GM19438 (cell line): ENCODE results near the gene HMX1.

Experiments used
- ATAC-seq: cut with Tn5 transposase; IDR thresholded peaks from one replicate; pipeline ENCODE4 v1.9.1; 2021; ENCODE audit warnings: low read depth; ENCODE audit not compliant: unreplicated experiment

HMX1 gene

DNA sequence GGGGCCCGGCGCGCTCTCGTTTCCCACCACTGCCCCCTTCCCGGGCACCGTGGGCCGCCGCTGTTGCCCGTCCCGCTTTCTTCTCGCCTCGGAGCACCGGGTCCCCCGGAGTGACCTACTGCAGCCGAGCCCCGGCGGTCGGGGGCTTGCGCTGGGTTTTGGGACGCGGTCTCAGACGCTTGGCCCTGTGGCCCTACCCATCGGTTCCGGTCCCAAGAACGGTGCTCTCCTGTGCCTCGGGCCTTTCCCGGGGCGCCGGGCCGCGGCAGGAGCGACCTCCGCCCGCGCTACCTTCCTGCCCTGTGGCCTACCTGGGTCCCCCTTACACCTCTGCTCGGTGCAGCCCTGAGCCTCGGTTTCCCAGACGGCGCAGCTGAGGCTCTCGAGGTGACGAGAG, 21.6 kb upstream of the HMX1 start:
- no peak for ATAC-seq

DNA sequence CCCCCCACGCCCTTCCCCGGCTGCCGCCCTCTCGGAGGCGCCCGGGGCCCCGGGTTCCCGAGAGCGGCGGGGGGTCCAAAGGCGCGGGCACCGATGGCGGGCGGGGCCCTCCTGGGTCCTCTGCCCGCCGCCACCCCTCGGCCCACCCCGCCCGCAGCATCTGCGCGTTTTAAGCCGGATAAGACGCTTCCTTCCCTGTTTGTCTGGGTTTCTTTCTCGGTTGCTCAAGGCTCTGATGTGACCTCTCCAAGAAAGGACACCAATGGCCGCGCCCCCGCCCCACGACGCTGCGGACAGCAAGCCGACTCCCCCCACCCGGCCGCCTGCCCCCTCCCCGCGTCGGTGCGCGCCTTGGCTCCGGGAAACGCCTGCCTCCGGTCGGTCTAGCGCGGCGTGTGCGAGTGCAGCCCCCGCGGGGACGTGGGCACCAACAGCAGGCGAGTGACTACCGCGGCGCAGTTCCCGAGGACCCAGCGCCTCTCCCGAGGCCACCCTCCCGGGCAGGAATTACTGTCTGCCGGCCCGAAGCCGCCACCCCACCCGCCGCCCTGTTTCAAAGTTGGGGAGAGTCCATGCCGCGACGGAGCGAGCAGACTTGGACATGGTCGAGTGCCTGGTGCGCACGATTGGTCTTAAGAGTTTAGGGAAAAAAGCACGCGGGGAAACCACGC, 21.1 kb upstream of the HMX1 start:
- ATAC-seq = no peak

DNA sequence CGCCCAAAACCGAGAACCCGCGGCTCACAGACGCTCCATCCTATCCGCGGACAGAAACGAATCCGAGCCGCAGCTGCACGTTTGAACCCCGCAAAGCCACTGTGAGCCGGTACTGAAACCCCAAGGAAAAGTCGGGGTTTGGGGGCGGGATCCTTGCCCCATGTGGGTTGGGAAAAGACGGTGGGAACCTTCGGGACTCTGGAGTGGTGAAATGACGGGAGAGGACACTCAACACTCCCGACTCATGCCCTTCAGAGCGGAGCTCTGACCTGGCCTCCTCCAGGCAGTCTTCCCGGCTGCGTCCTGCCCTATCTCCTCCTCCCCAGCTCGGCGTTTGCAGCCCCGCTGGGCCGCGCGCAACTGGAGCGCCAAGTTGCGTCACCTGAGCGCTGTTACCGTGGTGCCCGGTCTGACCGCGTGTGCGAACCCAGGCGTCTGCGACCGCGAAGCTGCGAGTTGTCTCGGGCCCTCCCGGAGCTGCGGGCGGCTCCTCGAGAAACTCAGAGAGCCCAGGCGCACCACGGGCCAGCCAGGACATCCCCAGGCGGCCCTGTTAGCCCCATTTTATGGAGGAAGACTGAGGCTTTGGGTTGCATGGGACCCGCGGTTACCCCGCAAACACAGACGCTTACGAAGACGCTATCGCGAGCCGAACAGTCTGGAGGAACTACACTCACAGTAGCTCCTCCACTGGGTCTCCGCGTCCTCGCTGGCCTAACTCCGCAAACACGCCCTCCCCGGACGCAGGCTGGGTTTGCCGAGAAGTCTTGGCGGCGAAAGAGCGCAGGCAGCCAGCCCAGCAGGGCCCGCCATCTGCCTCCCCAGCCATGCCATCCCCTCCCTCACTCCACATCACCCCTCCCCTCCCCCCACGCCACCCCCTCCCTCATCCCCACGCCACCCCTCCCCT, 20.3 kb upstream of the HMX1 start:
- no peak for ATAC-seq

DNA sequence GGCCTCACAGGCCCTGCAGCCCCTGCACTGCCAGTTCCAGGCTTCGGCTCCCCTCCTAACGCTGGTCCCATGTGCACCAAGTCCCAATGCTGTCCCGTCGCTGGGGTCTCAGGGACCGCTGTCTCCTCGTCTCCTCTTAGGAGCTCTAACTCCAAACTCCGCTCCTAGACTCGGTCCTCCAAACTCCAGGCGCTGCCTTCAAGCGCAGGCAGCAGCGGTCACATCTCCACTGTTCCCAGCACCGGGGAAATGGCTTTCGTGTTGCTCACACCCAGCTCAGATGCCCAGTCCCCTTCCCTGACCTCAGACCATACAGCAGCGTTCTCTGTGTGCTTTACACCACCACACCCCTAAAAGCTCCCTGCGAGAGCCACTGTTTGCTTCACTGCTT, 19.6 kb upstream of the HMX1 start:
- ATAC-seq = no peak

DNA sequence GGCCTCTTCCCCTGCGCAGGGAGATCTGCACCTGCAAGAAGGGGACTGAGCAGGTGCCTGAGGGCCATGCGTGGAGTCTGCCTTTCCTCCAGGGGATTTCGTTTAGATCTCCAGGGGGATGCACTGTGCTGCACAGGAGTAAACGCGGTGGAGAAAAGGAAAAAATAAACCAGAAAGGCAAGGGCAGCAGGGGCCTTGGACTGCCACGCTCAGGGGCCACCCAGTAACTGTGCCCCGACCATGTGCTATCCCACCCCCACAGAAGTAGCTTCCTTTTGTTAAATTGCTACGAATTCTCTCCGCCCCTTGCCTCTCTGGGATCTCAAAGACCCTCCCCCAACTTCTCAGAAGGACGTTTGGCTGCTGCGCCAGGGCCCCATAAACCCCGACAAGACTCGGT, 17.2 kb upstream of the HMX1 start:
- no peak for ATAC-seq

DNA sequence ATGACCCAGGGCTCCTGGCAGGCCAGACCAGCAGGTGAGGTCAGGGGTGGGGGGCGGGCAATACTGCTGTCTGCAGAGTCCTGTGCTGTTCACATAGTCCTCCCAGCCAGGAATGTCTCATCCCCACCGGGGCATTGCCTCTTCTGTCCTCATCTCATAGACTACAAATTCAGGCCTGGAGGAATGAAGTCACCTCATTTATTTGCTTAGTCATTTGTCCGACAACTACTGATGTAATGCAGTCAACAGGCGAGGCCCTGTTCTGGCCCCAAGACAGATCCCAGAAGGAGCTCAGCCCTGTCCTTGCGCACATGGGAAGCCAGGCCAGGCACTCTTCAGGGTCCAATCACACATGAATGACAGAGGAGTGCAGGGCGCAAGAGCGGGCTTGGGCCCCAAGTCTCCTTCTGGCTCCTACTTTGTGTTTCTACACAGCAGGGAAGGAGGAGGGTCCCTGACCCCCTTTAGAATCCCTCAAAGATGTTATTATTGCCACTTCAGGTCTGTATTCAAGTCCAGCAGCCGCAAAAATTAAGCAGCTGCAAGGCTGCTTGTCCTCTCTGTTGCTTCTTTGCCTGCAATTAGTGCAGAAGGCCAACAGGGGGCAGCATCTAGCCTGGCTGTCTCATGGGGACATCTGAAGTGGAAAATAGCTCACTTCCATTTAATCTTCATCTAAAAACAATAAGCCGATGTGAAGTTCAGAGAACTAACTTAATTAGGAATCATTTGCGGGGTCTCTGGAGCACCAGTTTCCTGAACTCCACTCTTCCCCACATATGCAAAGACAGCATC, 15.2 kb upstream of the HMX1 start:
- ATAC-seq = no peak

DNA sequence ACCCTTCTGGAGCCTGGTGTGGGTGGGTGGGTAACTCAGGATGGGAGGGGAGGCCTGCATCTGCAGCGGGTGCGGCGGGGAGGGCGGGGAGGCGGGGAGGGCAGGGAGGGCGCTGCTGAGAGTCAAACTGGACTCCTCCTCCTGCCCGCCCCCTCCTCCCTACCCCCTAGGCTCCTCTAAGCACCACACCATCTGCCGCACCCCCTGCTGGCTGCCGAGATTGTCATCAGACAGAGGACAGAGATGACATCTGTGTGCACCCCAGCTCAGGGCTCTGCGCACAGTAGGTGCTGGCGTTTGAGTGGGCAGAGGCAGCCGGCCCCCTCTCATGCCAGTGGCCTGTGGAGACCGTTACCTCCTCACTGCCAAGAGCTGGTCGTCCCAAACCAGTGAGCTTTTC, 10.6 kb upstream of the HMX1 start:
- no peak for ATAC-seq

DNA sequence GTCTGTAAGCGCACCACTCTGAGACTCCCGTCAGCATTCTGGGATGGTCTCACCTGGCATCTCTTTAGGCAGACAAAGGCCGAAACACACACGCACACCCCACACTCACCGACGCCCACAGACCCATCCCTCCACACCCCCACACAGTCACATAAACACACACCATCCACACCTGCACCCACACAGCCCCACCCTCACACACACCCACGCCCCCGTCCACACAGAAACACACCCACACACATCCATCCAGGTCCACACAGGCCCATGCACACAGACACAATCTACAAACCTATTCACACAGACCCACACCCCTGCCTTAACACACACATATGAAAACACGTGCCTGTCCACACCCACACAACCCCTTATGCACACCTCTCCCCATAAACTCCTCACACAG, 9.2 kb upstream of the HMX1 start:
- no peak for ATAC-seq

DNA sequence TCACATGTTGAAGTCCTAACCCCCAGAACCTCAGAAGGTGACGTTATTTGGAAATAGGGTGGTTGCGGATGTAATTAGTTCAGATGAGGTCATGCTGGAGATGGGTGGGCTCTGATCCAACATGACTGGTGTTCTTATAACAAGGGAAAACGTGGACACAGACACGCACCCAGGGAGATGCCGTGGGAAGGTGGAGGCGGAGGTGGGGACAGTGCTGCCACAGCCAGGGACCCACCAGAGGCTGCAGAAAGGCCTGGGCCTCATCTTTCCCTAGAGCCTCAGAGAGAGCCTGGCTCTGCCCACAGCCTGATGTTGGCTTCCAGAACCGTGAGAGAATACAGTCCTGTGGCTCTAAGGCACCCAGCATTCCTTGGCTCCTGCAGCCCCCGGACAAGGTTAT, 7.9 kb upstream of the HMX1 start:
- no peak for ATAC-seq

DNA sequence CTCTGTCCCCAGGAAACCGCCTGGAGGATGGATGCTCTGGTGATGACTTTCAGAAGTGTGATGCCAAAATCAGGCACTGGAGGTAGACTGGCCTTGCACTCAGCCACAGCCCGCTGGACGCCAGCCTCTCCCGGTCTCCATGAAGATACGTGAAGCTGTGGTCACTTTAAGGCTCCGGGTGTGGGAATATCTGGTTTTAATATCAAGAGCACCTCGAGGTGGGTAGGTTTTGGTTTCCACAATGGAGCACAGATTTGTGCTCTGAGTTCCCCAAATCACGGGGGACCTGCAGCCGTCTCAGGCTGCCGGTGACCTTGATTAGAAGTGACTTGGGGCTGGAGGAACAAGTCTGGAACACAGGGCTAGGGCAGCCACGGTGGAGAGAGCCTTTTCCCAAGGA, 6.8 kb upstream of the HMX1 start:
- no peak for ATAC-seq

DNA sequence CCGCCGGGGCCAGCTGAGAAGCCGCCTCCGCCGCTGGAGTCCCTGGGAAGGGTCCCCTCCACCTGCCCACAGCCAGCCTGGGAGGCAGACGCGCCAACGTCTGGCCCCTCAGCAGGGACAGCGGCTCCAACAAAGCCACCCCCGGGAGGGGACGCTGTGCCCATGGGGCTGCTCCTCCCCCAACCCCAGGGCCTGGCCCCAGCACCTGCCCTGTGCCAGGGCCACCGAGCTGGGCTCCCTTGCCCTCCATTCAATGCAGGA, 6.1 kb upstream of the HMX1 start:
- ATAC-seq = no peak

DNA sequence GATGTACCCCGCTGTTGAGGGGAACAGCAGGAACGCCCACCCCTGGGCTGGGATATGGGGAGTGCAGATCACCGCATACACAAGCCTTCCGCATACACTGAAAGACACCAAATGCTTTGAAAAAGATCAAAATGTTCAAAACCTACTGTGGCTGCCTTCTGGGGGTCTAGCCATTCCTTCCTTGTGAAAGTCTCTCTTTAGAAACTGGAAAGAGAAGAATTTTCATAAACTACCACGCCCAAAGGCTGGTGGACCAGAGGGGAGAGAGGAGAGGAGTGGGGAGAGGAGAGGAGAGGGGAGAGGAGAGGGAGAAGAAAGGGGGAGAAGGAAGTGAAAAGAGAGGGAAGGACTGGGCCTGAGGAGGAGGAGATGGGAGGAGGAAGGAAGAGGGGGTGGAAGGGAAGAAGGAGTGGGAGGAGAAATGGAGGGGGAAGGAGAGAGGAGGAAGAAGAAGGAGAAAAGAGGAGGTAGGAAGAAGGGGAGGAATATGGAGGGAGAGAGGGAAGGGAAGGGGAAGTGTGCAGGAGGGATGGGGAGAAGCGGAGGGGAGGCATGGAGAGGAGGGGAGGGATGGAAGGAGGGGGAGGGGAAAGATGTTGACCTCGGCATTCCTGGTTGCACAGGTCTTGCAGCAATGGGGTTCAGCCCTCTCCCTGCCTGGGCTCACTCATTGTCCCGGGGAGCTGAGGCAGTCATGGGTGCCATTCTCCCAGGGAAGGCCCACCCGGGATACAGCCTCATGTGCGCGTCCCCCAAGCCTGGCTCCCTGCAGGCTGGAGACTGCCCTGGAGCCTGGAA, 5.5 kb upstream of the HMX1 start:
- ATAC-seq = no peak

DNA sequence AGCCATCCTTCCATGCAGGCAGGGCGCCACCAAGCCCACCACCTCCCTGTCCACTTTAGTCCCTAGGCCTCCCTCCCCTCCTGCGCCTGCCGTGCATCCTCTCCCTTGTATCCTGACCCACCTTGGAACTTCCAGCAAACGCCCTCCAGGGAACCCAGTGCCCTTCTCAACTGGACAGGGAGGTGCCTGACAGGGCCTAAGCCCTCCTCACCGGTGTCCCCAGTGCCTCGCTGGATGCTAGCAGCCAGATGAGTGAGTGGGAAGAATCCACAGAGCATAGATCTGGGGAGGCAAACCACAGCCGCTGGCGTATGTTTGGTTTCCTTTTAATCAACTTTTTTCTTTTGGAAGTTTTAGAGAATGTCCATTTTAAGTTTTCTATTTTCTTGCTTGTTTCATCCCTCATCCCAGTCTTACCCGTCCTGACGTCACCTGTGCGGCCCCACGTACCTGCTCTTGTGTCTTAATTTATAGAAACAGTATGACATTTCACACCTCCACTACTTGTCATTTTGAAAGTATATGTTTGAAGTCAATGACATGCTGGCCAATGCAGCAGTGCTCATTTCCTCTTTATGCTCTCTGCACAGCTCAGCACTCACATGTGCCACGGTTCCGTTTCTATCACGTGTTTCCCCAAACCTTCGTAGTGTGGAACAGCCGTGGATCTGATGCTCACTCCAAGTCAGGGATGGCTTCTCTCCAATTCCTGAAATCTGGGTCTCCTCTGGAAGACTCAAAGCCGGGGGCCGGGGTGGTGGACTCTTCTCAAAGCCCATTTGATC, 3.4 kb upstream of the HMX1 start:
- ATAC-seq = no peak

DNA sequence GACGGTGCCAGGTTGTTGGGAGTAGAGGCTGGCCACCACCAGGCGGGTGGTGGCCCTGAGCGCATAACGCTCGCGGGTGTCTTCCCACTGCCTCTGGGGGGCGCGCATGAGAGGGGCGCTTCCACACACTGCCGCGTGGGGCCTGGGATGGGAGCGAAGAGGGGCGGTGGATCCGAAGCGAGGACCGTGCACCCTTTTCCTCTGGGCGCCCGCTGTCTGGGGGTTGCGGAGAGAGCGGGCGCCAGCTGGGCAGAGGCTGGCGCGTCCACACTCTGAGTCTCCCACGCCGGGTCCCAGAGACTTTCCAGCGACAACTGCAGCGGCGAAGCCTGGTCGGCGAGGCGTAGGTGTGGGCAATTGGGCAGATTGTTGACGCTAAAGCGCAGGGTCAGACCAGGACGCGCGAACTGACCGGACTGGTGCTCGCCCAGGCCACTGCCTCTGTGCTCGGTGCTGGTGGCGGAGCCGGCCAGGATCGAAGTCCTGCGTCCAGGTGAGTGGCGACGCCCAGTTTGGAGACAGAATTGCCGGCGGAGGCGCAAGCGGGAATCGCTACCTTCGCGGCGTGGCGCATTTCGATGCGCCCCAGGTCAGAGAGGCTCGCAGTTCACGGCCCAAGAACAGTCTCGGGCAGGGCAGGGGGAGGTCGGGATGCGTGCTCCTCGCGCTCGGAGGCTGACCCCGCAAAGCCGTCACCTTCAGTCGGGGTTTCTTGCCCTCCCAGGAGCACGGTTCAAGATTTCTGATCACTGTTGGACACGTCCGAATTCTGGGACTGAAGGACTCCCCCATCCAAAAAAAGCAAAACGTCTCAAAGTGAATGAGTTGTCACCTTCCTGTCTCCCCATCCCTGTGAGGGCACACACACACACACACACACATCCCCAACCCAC, 2.6 kb upstream of the HMX1 start:
- ATAC-seq = no peak

DNA sequence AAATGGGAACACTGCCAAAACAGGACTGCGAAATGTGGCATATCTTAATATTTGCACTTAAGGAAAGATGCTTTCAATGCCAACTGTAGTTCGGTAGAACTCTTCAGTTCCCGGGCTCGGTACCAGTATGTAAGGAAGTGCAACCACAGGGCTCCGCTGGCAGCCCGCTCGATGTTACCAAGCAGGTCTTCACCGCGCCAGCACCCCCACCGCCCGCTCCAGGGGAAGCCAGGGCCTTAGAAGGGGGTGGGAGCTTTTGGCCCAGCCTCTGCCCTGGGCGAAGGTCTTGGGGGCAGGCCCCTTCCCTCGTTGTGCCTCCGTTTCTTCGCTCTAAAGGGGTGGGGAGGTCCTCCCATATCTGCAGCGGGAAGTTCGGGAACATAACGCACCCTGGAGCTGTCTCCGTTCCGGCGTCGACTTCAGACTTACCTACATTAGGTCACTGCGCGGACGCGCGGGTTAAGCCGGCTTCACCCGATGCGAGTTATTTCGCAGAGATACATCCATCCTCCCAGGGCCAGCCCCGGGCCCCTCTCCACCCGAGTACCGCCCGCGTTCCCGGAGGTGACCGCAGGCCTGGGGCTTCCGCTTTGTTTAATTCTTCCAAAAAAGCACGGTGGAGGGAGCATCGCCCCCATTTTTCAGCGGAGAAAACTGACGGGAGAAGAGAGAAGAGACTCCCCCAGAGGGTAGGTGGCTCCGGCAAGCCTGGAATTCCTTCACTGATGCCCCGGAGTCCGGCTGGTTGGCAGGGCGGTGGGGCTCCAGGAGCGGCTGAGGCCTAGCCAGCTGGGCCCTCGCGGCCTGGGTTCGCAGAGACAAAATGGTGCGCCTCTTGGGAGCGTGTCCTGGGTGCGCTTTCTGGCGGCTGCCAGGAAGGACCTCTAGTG, 1.0 kb upstream of the HMX1 start:
- ATAC-seq = no peak

DNA sequence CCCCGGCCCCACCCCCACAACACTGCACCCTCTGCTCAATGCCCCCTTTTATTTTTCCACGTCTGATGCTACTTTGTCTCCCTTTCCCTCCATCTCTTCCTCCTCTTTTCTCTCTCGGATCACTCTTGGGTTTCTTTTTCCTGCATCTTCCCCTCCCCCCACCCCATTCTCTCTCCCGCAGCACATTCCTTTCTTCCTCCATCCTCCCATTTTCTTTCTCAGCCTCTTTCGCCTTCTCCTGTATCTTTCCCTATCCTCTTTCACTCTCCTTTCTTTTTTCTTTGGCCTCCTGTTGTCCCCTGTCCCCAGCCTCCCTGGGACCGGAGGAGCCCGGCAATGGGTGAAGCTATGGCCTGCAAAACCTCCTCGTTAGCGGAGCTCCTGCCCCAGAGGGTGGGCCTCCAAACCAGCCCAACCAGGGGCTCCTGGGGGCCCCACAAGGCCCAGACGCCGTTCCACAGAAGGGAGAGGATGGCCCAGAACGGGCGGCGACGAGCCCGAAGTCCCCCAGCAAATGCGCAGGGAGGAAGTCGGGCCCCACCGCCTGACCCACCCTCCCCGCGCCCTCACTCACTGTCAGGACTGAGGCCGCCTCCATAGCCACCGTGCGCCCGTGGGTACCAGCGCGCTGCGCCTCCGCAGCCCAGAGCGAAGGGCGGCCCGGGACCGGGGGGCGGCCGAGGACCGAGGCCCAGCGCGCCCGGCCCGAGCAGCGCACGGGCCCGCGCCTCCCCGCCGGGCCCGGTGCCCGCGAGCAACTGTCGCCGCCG, 807 bp downstream of the HMX1 start:
- no peak for ATAC-seq

DNA sequence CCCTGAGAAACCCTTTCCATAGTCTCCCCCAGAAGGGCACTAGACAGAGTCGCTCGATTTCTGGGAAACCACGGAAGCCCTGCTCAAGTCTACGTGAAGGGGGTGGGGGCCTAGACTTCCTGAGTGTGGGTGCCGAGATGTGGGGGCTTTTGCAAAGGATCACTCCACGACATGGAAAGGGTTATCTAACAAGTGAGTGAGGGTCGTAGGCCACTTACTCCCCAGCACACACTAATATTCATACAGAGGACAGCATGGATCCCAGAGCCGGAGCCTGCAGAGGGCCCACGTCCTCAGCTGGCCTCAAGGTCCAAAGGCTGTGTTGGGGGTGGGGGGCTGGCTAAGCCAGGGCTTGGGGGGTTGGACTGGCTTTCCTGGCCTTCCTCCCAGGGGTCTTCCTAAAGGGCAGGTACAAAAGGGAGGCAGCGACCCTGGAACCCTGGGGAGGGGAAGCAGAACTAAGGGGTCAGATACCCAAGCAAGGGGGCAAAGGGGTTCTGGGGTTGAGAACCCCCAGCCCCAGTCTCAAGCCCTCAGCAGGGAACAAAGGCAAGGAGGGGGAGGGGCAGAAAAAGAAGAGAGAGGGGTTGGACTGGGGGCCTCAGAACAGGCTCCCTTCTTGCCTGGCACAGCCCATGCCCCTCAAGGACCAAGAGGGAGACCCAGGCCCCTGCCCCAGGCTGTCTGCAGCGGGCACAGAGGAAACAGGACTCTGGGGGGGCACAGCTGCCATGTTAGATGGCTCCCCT, 1.6 kb downstream of the HMX1 start:
- ATAC-seq = no peak
